DMS79 treated with DMSO at 0.1 percent for 48 hours (cell line): ENCODE measurements around the gene C1orf53.
"Not testable (repeated sequence)": the region's sequence is repeated elsewhere in the genome, so short reads cannot be mapped to it uniquely, and the experiment has no call there.

ENCODE experiments used
- DNase-seq: peaks from one replicate; lab custom pipeline; 2025; lab: John Stamatoyannopoulos, UW

Gene C1orf53

DNA sequence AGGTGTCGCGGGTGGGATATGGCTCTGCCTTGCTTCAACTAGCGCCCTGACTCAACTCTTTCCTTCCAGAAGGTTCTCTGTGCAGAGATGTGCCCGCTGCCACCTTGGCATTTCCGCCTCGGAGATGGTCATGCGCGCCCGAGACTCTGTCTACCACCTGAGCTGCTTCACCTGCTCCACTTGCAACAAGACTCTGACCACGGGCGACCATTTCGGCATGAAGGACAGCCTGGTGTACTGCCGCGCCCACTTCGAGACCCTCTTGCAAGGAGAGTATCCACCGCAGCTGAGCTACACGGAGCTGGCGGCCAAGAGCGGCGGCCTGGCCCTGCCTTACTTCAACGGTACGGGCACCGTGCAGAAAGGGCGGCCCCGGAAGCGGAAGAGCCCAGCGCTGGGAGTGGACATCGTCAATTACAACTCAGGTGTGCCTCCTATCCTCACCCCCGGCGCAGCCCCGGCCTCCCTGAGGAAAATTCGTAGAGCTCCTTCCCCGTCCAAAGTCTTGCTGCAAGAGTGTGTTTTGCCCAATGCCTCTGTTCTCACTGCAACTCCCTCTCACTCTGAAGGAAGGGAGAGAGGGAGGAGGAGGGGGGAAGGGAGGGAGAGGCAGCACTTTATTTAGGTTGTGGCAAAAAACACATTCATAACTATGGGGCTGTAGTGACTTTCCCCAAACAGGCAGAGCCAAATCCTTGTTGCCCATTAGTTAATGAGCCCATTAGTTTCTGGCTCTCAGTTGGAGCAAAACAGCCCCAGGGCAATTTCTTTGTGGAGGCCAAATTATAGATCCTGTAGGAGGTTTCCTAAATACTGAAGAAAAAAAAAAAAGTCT is 19.0 kb downstream of the C1orf53 start:
- no peak for DNase-seq

DNA sequence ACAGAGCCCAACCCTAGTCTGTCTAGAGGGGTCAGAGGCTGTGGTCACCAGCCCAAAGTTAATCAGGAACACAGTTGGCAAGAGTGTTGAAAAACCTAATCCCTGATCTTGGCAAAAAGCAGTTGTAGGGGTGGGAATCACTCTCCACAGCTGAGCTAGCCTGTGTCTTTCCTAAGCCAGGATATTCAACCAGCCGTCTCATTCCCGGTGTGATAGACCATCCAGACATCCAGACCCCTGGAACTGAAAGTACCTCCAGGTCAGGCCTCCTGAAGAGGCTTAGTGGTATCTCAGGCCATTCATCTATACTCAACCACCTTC is 19.6 kb downstream of the C1orf53 start:
- no peak for DNase-seq

DNA sequence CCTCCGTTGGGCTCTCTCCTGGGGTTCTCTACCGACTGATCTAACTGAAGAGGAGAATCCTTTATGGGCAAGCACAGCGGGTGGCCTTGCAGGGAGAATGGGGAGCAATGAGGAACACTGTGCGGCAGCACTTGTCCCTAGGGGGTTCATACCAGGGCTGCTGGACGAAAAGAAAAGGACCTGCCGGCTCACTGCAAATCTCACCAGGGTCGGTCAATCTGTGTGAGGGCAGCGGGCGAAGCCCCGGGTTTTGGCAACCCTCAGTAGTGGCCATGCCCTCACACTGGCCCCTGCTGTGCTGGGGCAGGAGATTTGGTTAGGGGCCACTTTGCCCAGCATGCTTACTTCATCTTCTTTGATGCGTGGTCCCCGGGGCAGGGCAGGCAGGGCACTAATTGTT is 20.6 kb downstream of the C1orf53 start:
- DNase-seq: no peak

DNA sequence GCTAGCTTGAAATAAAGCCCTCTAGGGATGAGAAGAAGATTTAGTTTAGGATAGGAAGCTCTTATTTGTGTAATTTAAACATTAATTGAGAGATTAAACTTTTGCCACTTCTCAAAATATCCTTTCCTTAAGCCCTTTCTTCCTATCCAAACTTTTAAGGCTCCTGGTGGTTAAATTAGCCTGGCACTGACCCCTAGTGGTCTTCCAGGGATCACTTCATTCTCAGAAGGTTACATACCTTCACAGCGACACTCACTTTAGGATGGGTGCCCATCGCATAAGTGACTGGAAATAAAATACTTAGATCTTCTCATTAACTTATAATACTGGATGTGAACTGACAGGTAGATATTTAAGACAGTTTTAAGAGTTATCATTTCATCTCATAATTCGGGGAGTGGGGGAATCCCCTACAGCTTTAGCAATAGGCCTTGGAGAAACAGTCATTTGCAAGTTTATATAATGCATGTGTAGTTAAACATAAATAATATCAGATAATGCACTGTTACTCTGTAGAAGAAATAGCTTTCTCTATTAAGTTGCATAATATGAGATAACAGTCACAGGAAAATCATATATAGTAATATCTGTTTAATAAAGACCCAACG is 22.2 kb downstream of the C1orf53 start:
- DNase-seq: peak; percentile 3

DNA sequence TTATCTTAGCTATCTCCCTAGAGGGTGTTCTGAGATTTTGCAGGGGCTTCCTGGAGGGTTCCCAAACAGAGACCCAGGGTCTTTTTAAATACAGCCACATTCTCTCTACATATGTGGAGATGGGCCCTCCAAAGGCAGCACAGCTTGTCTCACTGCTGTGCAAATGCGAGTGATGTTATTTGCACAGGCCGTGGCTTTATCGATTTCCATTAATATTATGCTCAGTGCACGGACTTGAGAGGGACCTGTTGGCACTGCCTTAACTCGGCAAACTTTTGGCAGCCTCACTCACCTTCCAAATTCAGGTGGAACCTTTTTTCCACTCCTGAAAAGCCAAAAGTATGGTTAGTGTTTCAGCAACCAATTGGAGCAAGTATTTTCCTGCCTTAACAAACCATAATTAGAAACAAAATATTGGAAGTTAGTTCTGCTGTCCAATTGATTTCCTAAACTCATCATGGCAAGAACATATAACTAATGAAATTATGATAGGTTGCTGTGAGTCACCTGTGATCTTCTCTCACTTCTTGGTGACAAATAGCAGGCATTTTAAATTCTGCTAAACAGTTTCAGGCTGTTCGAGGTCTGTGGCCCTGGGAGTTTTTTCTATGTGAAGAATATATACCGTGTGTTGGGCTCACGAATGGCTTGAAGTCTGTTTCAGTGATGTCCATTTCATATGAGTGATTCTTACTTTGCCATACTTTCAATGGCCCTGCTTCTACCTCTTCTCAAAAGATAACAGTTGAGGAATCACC is 25.7 kb downstream of the C1orf53 start:
- no peak for DNase-seq

DNA sequence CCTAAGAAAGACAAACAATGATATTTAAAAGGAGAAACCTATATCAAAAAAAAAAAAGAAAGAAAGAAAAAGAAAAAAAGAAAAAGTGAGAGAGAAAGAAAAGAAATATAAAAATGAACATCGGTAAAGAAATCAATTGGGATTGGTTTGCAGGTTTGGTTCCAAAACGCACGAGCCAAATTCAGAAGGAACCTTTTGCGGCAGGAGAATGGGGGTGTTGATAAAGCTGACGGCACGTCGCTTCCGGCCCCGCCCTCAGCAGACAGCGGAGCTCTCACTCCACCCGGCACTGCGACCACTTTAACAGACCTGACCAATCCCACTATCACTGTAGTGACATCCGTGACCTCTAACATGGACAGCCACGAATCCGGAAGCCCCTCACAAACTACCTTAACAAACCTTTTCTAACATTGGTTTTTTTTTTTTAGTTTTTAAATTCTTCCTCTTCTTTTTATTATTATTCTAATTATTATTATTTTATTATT is 26.5 kb downstream of the C1orf53 start:
- no peak for DNase-seq

DNA sequence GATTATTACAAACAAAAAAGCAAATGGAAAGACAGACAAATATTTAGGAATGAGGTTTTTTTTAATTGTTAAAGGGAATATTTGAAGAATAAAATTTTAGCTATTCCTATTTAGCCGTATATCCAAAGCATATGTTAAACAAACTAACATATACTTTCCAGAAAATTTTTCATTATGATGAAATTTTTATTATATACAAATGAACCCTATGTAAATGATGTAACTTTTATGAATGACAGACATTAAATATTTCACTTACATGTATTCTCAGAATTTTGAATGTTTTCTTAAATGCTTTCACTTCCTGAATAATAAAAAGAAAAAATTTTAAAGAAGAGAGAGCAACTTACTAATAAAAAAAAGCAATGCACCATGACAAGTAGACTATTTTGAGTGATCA is 30.6 kb downstream of the C1orf53 start:
- DNase-seq: no peak

DNA sequence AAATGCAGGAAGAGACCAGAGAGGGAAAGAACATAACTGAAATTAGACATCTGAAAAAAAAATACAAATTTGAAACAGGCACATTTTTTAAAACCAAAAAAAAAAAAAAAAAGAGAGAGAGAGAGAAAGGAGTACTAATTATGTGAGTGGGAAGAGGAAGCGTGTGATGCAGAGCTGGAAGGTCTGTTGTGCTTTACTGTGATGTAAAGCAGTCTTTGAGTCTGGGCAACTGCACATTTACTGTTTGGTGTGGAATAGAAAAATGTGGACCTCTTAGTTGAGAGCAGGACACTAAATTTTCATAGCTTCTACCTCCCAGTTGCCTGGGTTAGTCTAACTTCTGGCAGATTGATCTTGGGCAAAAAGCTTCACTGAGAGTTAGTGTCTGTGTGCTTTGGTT is 31.2 kb downstream of the C1orf53 start:
- DNase-seq: no peak

DNA sequence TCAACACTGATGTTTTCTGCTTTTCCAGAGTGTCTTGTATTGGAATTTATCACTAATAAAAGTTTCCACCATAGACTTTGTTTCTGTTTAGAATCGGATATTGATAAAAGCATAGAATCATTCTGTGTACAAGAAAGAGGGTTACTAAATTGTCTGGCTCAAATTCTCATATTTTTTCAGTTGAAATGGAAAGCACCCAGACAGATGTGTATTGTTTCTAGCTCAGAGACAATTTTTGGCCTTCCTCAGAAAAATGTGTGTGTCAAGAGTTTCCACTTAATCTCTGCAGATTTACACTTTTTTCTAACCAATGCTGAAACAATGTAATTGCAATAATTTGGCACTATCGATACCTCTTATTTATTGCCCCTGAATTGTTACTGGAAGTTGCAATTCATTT is 35.0 kb downstream of the C1orf53 start:
- no peak for DNase-seq

DNA sequence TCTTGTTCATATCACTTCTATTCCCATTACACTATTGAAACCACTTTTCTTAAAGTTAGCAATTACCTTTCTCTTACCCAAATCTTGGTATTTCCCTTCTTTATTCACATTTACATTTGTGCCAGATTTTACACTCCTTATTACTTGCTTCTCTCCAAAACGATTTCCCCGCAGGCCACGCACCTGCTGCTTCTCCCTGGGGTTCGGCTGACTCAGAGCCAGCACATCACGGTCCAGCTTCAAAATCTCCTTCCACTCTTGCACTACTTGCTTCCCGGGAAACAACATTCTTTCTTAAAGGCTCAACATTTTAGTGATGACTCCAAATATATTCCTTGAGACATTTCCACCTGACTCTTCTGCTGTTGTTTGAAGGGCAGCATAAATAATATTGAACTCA is 35.5 kb downstream of the C1orf53 start:
- DNase-seq: no peak

DNA sequence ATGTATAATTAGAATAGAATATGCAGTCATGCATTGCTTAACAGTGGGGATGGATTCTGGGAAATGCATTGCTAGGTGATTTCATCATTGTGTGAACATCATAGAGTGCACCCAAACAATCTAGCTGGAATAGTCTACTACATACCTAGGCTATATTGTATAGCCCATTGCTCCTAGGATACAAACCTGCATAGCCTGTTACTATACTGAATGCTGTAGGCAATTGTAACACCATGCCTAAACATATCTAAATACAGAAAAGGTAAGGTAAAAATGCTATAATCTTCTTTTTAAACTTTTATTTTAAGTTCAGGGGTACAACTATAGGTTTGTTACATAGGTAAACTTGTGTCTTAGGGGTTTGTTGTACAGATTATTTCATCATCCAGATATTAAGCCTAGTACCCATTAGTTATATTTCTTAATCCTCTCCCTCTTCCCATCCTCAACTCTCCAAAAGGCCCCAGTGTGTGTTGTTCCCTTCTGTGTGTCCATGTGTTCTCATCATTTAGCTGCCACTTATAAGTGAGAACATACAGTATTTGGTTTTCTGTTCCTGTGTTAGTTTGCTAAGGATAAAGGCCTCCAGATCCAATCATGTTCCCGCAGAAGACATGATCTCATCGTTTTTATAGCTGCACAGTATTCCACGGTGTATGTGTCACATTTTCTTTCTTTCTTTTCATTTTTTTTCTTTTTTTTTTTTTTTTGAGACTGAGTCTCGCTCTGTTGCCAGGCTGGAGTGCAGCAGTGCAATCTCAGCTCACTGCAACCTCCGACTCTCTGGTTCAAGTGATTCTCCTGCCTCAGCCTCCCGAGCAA is 36.9 kb downstream of the C1orf53 start:
- not testable (repeated sequence) for DNase-seq

DNA sequence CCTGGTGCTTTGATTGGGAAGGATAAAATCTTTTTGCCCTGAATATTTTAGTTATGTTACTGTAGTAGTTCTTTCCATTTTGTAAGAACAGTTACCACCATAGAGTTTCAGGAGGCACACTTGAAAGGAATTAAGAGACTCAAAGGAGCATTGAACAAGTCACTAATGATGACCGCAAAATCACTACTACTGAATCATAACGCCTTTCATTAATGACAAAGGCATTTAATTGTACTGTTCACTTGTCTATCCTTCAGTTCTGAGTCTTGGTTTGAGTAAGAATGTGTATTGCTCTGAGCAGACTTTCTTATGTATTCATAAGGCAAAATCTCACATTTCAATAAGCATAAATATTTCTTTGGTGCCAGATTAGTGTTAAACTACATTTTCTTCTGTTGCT is 39.6 kb downstream of the C1orf53 start:
- DNase-seq: no peak

DNA sequence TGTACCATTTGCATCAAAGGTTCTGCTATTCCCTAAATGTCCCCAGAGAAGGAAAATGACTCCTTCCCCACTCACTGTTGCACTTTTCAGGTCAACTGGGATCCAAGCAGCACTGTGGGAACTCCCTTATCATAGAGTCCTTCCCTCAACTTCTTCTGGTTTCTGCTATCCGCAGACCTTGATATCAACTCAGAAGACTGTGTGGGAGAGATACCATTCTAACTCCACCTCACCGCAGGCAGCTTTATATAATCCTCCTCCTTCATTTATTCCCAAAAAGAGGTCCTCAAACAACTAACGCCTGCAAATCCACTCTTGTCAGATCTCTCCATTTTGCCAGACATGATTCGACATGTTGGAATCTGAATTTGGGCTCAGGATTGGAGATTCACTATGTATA is 42.1 kb downstream of the C1orf53 start:
- DNase-seq: no peak

DNA sequence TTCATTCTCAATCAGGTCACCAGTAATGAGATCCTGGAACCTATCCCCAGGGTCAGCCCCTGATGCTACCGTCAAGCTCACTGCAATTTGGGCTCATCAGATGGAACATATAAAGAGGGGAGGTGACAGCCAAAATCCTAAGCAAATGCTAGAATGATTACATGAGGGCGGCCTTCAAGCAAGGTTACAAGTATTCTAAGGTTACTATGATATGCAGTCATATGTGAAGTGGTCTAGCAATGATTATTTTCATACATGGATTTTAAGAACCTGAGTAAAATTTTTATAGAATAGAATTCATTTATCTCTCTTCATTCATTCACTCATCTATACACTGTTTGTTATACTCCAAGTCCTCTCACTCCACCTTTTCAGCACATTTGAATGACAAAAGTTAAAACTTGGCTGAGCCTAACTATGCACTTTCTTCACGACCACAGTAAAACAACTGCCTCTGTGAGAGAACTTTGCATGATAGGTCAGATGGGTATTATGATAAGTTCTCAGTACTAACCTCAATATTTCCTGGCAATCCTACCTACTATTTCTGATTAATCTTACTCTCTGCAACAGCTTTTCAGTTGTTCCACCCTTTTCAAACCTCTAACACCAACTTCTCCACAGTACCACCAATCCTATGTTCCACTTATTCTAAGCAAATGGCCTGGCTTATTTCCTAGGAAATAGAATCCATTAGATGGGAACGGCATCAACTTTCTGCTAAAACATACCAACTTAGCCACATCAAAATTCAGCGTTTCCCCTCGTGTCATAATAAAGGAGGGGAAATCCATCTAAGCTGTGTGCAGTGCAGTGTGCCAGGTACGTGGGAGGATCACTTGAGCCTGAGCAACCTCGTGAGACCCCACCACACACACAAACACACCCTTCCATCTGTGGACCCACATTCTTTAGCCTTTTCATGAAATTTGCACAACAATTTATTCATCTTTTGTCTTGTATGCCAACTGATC is 46.8 kb downstream of the C1orf53 start:
- DNase-seq: no peak

DNA sequence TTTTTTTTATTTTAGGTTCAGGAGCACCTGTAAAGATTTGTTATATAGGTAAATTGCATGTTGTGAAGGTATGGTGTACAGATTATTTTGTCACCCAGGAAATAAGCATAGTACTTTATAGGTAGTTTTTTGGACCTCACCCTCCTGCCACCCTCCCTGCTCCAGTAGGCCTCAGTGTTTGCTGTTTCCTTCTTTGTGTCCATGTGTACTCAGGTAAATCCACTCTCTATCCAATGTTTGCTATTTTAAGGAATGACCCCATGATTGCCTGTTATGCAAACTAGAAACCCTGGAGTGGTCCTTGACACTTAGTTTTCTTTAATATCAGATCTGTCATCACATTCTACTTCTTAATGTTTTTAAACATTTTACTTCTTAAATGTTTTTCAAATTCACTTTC is 48.7 kb downstream of the C1orf53 start:
- DNase-seq: no peak

DNA sequence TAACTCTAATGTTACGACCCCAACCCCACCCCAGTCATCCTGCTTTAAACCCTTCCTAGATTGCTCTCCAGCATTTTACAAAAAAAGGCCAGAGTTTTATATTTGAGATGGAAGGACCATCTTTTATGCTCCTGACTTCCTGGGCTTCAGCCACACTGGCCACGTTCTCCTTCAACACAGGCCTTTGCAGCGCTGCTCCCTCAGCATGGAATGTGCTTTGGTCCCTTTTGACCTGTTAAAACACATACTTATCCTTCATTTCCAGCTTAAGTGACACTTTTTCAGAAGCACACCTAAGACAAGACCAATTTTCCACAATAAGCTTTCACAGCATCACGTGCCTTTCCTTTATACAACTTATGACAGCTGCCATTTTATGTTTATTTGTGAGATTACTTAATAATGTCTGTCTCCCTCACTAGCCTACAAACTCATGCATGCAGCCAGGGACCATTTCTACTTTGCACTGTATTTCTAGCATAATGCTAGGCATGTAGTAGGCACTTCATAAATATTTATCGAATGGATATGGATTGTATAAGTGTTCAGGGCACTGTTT is 49.3 kb downstream of the C1orf53 start:
- no peak for DNase-seq

DNA sequence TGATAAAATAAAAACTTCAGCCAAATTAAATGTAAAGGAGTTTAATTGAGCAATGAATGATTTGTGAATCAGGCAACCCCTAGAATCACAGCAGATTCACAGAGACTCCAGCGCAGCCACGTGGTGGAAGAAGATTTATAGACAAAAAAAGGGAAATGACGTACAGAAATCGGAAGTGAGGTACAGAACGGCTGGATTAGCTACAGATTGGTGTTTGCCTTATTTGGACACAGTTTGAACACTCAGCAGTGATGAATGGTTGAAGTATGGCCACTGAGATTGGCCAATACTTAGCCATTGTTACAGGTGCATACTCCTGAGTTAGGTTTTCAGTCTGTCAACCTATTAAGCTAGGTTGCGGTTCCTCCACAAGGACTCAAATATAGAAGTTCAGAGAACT is 51.0 kb downstream of the C1orf53 start:
- DNase-seq: not testable (repeated sequence)

DNA sequence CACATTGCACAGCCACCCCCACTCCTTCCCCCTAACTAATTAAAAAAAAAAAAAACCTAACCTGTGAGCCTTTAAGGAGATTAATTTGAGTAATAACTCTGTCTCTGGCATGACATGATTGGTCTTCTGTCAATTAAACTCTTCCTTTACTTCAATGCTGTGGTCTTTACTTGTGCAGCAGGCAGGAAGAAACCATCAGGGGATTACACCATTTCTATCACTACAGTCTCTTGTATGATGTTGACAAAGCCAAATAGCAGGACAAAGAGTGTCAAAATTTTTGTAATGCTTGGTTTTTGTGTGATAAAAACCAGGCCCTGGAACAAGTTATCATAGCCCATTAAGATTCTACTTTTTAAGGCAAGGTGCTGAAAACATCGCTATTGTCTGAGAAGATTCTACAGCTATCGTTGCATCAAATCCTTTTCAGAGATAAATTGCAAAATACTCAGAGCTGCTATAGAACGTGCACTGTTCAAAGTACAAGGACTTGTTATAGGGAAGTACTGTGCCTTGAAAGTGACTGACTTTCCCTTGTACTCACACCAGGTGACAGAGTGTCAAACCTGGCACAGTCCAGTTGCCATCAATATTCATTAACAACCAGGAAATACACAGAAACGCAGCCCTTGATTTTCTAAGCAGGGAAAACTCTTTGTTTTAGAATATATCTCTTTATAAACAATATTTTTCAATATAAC is 52.4 kb downstream of the C1orf53 start:
- DNase-seq: no peak

DNA sequence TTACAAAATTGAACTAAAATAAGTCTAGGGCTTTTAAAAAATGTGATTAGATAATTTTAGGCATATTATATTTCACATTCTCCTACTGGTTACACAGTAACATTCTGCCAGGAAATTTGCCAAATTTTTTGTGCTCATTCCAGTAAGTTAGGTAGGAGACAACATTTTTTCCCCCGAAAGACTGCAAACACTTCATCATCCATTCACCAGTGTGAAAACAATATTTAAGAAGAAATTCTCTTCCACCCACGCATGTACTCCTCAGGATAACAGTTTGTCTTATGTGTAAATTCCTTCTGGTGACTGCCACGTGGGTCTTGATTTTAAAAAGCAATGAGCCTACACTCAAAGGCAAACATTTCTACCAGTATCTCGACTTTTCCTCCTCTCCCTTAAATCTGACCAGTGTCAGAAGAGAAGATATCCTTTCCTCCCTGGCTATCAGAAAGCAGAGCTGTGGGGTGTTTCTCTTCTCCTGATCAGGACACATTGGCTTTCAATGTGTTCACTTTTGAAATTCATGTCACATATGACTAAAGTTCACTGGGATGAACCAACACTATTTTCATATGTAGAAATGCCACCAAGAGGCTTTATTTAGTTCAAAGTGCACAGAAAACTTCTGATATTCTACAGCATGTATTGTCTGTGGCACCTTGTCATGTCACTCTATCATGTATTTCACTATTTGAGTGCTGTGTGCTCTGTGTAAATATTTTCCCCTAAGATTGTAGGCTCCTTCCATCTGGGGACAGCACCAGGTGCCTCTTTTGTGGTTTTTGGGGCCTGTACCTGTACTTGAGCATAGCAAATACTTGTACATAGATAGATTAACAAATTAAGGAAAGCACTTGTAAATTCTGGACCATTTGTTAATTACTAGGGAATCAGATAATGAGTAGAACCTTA is 53.3 kb downstream of the C1orf53 start:
- no peak for DNase-seq
